H1 (cell line): ENCODE measurements around the gene ZNF473. TPM values are rescaled to one million over a fixed set of nuclear protein-coding genes. Genes with fewer than 3 reads are reported as not detected.

Experiments
- CTCF ChIA-PET: fragments of 300-600 bp; sonication (Branson Sonifier 250); formaldehyde crosslinking; loops from one replicate; lab custom pipeline; 2021; ENCODE audit not compliant: partially characterized antibody; lab: Charles Lee
- POLR2A ChIA-PET: fragments of 300-600 bp; sonication (Branson Sonifier 250); formaldehyde crosslinking; loops from one replicate; lab custom pipeline; 2021; ENCODE audit warnings: inconsistent platforms; ENCODE audit not compliant: partially characterized antibody; lab: Charles Lee
- DNase-seq, 2 experiments: peaks; one replicate each; pipeline versions ENCODE4 v3.0.0 to v3.0.0-alpha.2; 2010 to 2022; ENCODE audit warnings: low spot score in 2 of 2, low read depth in 1 of 2, mixed read lengths in 1 of 2
- FAIRE-seq: peaks from 2 replicates; lab custom pipeline; 2011; peaks lifted over from hg19 to GRCh38; lab: Jason Lieb, UNC
- H2AFZ ChIP-seq: 2 replicates; pipeline ENCODE4 v1.8.1; 2012; ENCODE audit warnings: low read length, inconsistent platforms
- H2AK5ac ChIP-seq: 2 replicates; pipeline ENCODE4 v1.6.1; 2013; ENCODE audit warnings: low read depth, low read length
- H2BK120ac ChIP-seq: replicated peaks from 2 replicates; pipeline ENCODE3; 2013; ENCODE audit warnings: low read depth, low read length, inconsistent platforms
- H2BK12ac ChIP-seq: 2 replicates; pipeline ENCODE4 v1.6.1; 2013; ENCODE audit warnings: low read depth, low read length
- H2BK15ac ChIP-seq: 2 replicates; pipeline ENCODE4 v1.6.1; 2013; ENCODE audit warnings: low read length
- H2BK20ac ChIP-seq: 2 replicates; pipeline ENCODE4 v1.6.1; 2013; ENCODE audit warnings: low read length
- H2BK5ac ChIP-seq: 2 replicates; pipeline ENCODE4 v1.6.1; 2013; ENCODE audit warnings: low read depth, low read length
- H3K14ac ChIP-seq: 2 replicates; pipeline ENCODE4 v1.6.1; 2013; ENCODE audit warnings: inconsistent platforms; ENCODE audit not compliant: insufficient read length
- H3K18ac ChIP-seq: 2 replicates; pipeline ENCODE4 v1.6.1; 2013; ENCODE audit warnings: low read length; ENCODE audit errors: extremely low read depth
- H3K23ac ChIP-seq: 2 replicates; pipeline ENCODE4 v1.6.1; 2013; ENCODE audit warnings: inconsistent platforms; ENCODE audit not compliant: insufficient read length
- H3K23me2 ChIP-seq: 2 replicates; pipeline ENCODE4 v1.6.1; 2013; ENCODE audit warnings: low read depth, low read length
- H3K27ac ChIP-seq: 2 replicates; pipeline ENCODE4 v1.6.1; 2011; ENCODE audit warnings: low read depth, low read length, inconsistent platforms
- H3K27me3 ChIP-seq, 4 experiments: replicated peaks in 1 of 4; 1 replicate in 1 of 4; 2 replicates in 3 of 4; pipeline versions ENCODE4 v1.6.1 to v1.8.1; 2011 to 2013; ENCODE audit warnings: low read length in 3 of 4, mild to moderate bottlenecking in 3 of 4, inconsistent platforms in 2 of 4, mixed read lengths in 2 of 4, moderate library complexity in 1 of 4; ENCODE audit not compliant: control insufficient read depth in 3 of 4, insufficient read depth in 3 of 4; ENCODE audit errors: extremely low read depth in 1 of 4
- H3K36me3 ChIP-seq, 4 experiments: 2 replicates each; pipeline versions ENCODE4 v1.6.1 to v1.8.1; 2011 to 2013; ENCODE audit warnings: mild to moderate bottlenecking in 4 of 4, low read length in 3 of 4, moderate library complexity in 2 of 4, control low read depth in 1 of 4, inconsistent platforms in 1 of 4; ENCODE audit not compliant: insufficient read depth in 4 of 4, control insufficient read depth in 2 of 4
- H3K4ac ChIP-seq: replicated peaks from 2 replicates; pipeline ENCODE3; 2013; ENCODE audit warnings: low read length, low read depth, mixed read lengths, inconsistent platforms; ENCODE audit not compliant: insufficient read length
- H3K4me1 ChIP-seq, 4 experiments: replicated peaks in 1 of 4; 1 replicate in 1 of 4; 2 replicates in 3 of 4; pipeline versions ENCODE4 v1.6.1 to v1.8.1; 2011 to 2013; ENCODE audit warnings: low read length in 3 of 4, inconsistent platforms in 2 of 4, mixed read lengths in 1 of 4; ENCODE audit not compliant: insufficient read depth in 4 of 4, control insufficient read depth in 3 of 4
- H3K4me2 ChIP-seq, 2 experiments: 2 replicates each; pipeline versions ENCODE4 v1.6.1 to v1.8.1; 2011 to 2013; ENCODE audit warnings: low read depth in 2 of 2, low read length in 2 of 2, control low read depth in 1 of 2, inconsistent platforms in 1 of 2, mild to moderate bottlenecking in 1 of 2; ENCODE audit not compliant: insufficient read depth in 1 of 2
- H3K4me3 ChIP-seq, 4 experiments: fragments of 200-600, 300-600 bp in 1 of 4; sonication (generic), shearing (Covaris generic), sonication (Bioruptor Twin) in 1 of 4; 2 replicates each; pipeline versions ENCODE4 v1.5.1 to v1.8.1; 2011 to 2016; ENCODE audit warnings: low read length in 4 of 4, low read depth in 3 of 4, control low read depth in 2 of 4, inconsistent platforms in 2 of 4, mild to moderate bottlenecking in 2 of 4, mixed read lengths in 1 of 4, moderate library complexity in 1 of 4; ENCODE audit not compliant: insufficient read depth in 2 of 4; ENCODE audit errors: extremely low read depth in 1 of 4
- H3K56ac ChIP-seq: replicated peaks from 2 replicates; pipeline ENCODE3; 2013; ENCODE audit warnings: low read depth, mild to moderate bottlenecking, mixed read lengths, low read length, inconsistent platforms; ENCODE audit not compliant: insufficient read length
- H3K79me1 ChIP-seq: 2 replicates; pipeline ENCODE4 v1.6.1; 2013; ENCODE audit warnings: low read depth, low read length, control low read depth
- H3K79me2 ChIP-seq, 2 experiments: 2 replicates each; pipeline versions ENCODE4 v1.6.1 to v1.8.1; 2012 to 2013; ENCODE audit warnings: low read length in 2 of 2, mild to moderate bottlenecking in 2 of 2, inconsistent platforms in 1 of 2; ENCODE audit not compliant: insufficient read depth in 2 of 2, control insufficient read depth in 1 of 2
- H3K9ac ChIP-seq, 4 experiments: replicated peaks in 1 of 4; 1 replicate in 1 of 4; 2 replicates in 3 of 4; pipeline versions ENCODE4 v1.6.1 to v1.8.1; 2011 to 2013; ENCODE audit warnings: low read depth in 3 of 4, low read length in 3 of 4, control low read depth in 2 of 4, mild to moderate bottlenecking in 2 of 4, moderate library complexity in 2 of 4, inconsistent platforms in 1 of 4; ENCODE audit errors: extremely low read depth in 1 of 4
- H3K9me3 ChIP-seq, 2 experiments: 2 replicates each; pipeline versions ENCODE4 v1.6.1 to v1.8.1; 2012 to 2013; ENCODE audit warnings: mild to moderate bottlenecking in 2 of 2, moderate library complexity in 2 of 2, control low read depth in 1 of 2, inconsistent platforms in 1 of 2, low read depth in 1 of 2, low read length in 1 of 2, mixed read lengths in 1 of 2; ENCODE audit not compliant: insufficient read depth in 2 of 2
- H4K20me1 ChIP-seq, 2 experiments: replicated peaks in 1 of 2; 2 replicates each; pipeline versions ENCODE3 to v1.8.1; 2011 to 2013; ENCODE audit warnings: inconsistent platforms in 2 of 2, low read length in 2 of 2, mild to moderate bottlenecking in 1 of 2; ENCODE audit not compliant: insufficient read depth in 2 of 2, control insufficient read depth in 1 of 2
- H4K5ac ChIP-seq: 2 replicates; pipeline ENCODE4 v1.6.1; 2013; ENCODE audit warnings: low read length, low read depth, mixed read lengths, inconsistent platforms; ENCODE audit not compliant: insufficient read length
- H4K8ac ChIP-seq: 2 replicates; pipeline ENCODE4 v1.8.0; 2013; ENCODE audit warnings: mild to moderate bottlenecking, moderate library complexity, low read length, inconsistent platforms; ENCODE audit not compliant: insufficient read depth; ENCODE audit errors: extremely low read depth
- H4K91ac ChIP-seq: replicated peaks from 2 replicates; pipeline ENCODE3; 2013; ENCODE audit warnings: low read length, mixed read lengths, inconsistent platforms; ENCODE audit not compliant: insufficient read length
- BCL11A ChIP-seq, 2 experiments: IDR thresholded peaks; one replicate each; pipeline ENCODE4 v1.6.1; 2011; ENCODE audit warnings: low read depth in 2 of 2, low read length in 2 of 2, mild to moderate bottlenecking in 2 of 2
- BRCA1 ChIP-seq: IDR thresholded peaks from 2 replicates; pipeline ENCODE4 v1.6.1; 2012; ENCODE audit warnings: low read depth, low read length, improper control_type of control experiment
- CHD1 ChIP-seq: IDR thresholded peaks from 2 replicates; pipeline ENCODE4 v1.6.1; 2012; ENCODE audit warnings: low read depth, low read length, improper control_type of control experiment
- CREB1 ChIP-seq: IDR thresholded peaks from 2 replicates; pipeline ENCODE4 v1.6.1; 2012; ENCODE audit warnings: inconsistent platforms
- HDAC2 ChIP-seq, 2 experiments: fragments of 300-600 bp in 1 of 2; sonication (generic) in 1 of 2; IDR thresholded peaks; 2 replicates each; pipeline ENCODE4 v1.6.1; 2011 to 2012; ENCODE audit warnings: low read depth in 2 of 2, low read length in 2 of 2, mild to moderate bottlenecking in 2 of 2, moderate library complexity in 2 of 2, borderline replicate concordance in 1 of 2, inconsistent platforms in 1 of 2
- KDM4A ChIP-seq: IDR thresholded peaks from one replicate; pipeline ENCODE4 v1.7.1; 2012; ENCODE audit warnings: low read depth, mild to moderate bottlenecking, moderate library complexity, low read length, inconsistent platforms; ENCODE audit not compliant: severe bottlenecking
- KDM5A ChIP-seq: fragments of 200-600 bp; IDR thresholded peaks from 2 replicates; pipeline ENCODE4 v1.7.1; 2012; ENCODE audit warnings: mild to moderate bottlenecking, low read length, inconsistent platforms, mixed read lengths
- NRF1 ChIP-seq: IDR thresholded peaks from 2 replicates; pipeline ENCODE4 v1.6.1; 2011; ENCODE audit warnings: mild to moderate bottlenecking, low read depth, low read length, improper control_type of control experiment
- PHF8 ChIP-seq: fragments of 200-600 bp; sonication (generic); conservative IDR thresholded peaks from 2 replicates; pipeline ENCODE4 v1.7.1; 2012; ENCODE audit warnings: low read depth, mild to moderate bottlenecking, inconsistent platforms, low read length, moderate library complexity
- RBBP5 ChIP-seq: IDR thresholded peaks from 2 replicates; pipeline ENCODE4 v1.7.1; 2012; ENCODE audit warnings: low read depth, mild to moderate bottlenecking, inconsistent platforms, low read length, moderate library complexity, borderline replicate concordance
- RFX5 ChIP-seq: IDR thresholded peaks from 2 replicates; pipeline ENCODE4 v1.6.1; 2011; ENCODE audit warnings: low read depth, low read length, improper control_type of control experiment, borderline replicate concordance
- SIRT6 ChIP-seq: IDR thresholded peaks from one replicate; pipeline ENCODE4 v1.7.1; 2012; ENCODE audit warnings: low read length, inconsistent platforms
- SP1 ChIP-seq: IDR thresholded peaks from 2 replicates; pipeline ENCODE4 v1.6.1; 2011; ENCODE audit warnings: low read depth, low read length
- TAF7 ChIP-seq: optimal IDR thresholded peaks from 2 replicates; pipeline ENCODE3; 2011; ENCODE audit warnings: low read depth, mild to moderate bottlenecking, inconsistent platforms, low read length, moderate library complexity, borderline replicate concordance
- WGBS, 2 experiments: shearing (Covaris generic) in 1 of 2; methylation state at CpG; one replicate each; pipeline versions ENCODE4 v1.1.6 to v1.1.7; 2013 to 2015; ENCODE audit warnings: low lambda C conversion rate in 2 of 2, mixed read lengths in 2 of 2, inconsistent platforms in 1 of 2, low coverage in 1 of 2, missing lambda C conversion rate in 1 of 2; ENCODE audit not compliant: insufficient replicate concordance in 2 of 2, insufficient coverage in 1 of 2, insufficient read length in 1 of 2; ENCODE audit errors: extremely low coverage in 1 of 2, missing lambda C conversion rate in 1 of 2; 5-methylcytosine and 5-hydroxymethylcytosine counted together
- polyA plus RNA-seq, 7 experiments: library from polyadenylated mRNA; depleted of rRNA in 3 of 7; stranded (reverse) in 5 of 7; unstranded in 2 of 7; fragments of >200 nt in 5 of 7; fragments of 200-250 nt in 2 of 7; gene quantifications; 1 replicate in 5 of 7; 2 replicates in 1 of 7; 4 replicates in 1 of 7; pipeline versions ENCODE4 v1.2.1 to v1.2.3, GENCODE V29; 2011 to 2013; ENCODE audit warnings: missing spikeins in 2 of 7, mixed read lengths in 2 of 7
- total RNA-seq: library from RNA; stranded (reverse); fragmentation: NEBNext Ultra II Directional; extraction: Animal tissue kit (Norgen Biotek cat#: 25700); gene quantifications from 2 replicates; pipeline ENCODE4 v1.2.1, GENCODE V29; 2021

ZNF473 gene
- total and polyA plus RNA-seq, 2 of the 8 experiments (the other 6 are each of a cell fraction or from before 2014, with no cell fraction given), result 5.2 to 11.7 TPM

DNA sequence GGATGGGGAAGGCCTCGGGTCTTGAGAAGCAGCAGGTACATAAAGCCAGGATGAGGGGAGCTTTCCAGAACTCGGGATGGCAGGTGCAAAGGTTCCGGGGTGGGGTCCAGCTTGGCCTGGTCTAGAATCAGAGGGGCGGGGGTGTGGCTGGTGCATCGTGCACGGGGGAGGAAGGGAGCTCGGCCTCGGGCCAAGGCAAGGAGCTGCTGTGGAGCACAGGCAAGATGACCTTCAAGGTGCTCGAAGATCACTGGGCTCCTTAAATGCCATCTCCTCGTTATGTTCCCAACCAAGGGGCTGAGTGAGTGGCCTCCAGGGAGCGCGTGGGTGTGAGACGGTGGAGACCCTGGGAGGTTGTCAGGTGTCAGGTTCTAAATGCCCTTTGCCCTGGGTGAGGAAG lies 48.7 kb upstream of the ZNF473 start:
- H3K4me2 ChIP-seq, result no peak overlapping the region
- no peak overlapping the region for H3K27ac ChIP-seq
- H3K27me3 ChIP-seq, result no peaks in the 10 kb centered on the region
- no peak overlapping the region for H2BK15ac ChIP-seq
- H4K8ac ChIP-seq, result no peak overlapping the region
- no peak overlapping the region for H3K14ac ChIP-seq
- H2BK5ac ChIP-seq, result no peak overlapping the region
- FAIRE-seq (no peak), DNase-seq (no peak)
- H3K9ac ChIP-seq, result no peak overlapping the region
- H3K4ac ChIP-seq, result no peak overlapping the region
- no peak overlapping the region for H4K5ac ChIP-seq
- WGBS, 2 experiments, result 93% methylated on average over 13 of the region's 13 CpGs; no CpG with 5 or more reads in 1 of the 2 experiments
- no peak overlapping the region for H3K18ac ChIP-seq
- H4K91ac ChIP-seq, result no peak overlapping the region
- H2BK12ac ChIP-seq, result no peak overlapping the region
- CTCF ChIA-PET, result interaction anchor here (0.7 to 16.2 kb wide), 5 partner anchors 14 to 44 kb away, joined by 3 to 231 read pairs (median 4); no protein-coding TSS in a partner anchor
- no peaks in the 10 kb centered on the region for H3K23me2 ChIP-seq
- H3K23ac ChIP-seq, result no peak overlapping the region
- POLR2A ChIA-PET, result interaction anchor here (0.6 to 1.6 kb wide), 4 partner anchors 8 to 258 kb away, joined by 3 to 6 read pairs (median 3); partner anchors contain the start of genes ATF5 and NUP62
- no peak overlapping the region for H3K56ac ChIP-seq
- no peaks in the 10 kb centered on the region for H3K79me1 ChIP-seq
- H4K20me1 ChIP-seq, result peaks cover 0 to 2% of the 10 kb centered on the region in 2 experiments
- H3K4me1 ChIP-seq, result no peaks in the 10 kb centered on the region; a peak in 1 of 7 replicates
- H2BK120ac ChIP-seq, result no peak overlapping the region
- no peak overlapping the region for H2BK20ac ChIP-seq
- H2AK5ac ChIP-seq, result no peak overlapping the region
- H3K36me3 ChIP-seq, result no peaks in the 10 kb centered on the region
- no peaks in the 10 kb centered on the region for H3K9me3 ChIP-seq
- H3K4me3 ChIP-seq, result no peak overlapping the region
- no peak for TF ChIP-seq NRF1
- TF ChIP-seq SIRT6, result no peak
- no peak for TF ChIP-seq KDM4A
- TF ChIP-seq CHD1, result no peak
- TF ChIP-seq HDAC2 (IDR thresholded peaks at IDR 0.05; ENCODE audit: borderline replicate concordance in 1 of 2, low read depth in 2 of 2, low read length in 2 of 2), result no peak
- no peak for TF ChIP-seq KDM5A
- TF ChIP-seq BRCA1, result no peak
- no peak for TF ChIP-seq RBBP5
- no peak for TF ChIP-seq RFX5
- no peak for TF ChIP-seq CREB1
- TF ChIP-seq PHF8, result no peak
- no peak for TF ChIP-seq TAF7
- no peak for TF ChIP-seq BCL11A (IDR thresholded peaks at IDR 0.05; ENCODE audit: low read depth in 2 of 2, low read length in 2 of 2)
- no peak for TF ChIP-seq SP1
- H3K79me2 ChIP-seq, result no peaks in the 10 kb centered on the region
- H2AFZ ChIP-seq, result no peak overlapping the region
